GM23338 (cell line): Measurements from ENCODE around the gene ADGRB2. TPM values are rescaled to one million over a fixed set of nuclear protein-coding genes. Genes with fewer than 3 reads are reported as not detected.

Experiments
- ATAC-seq: fragments of 200-7000 bp; cut with Tn5 transposase; 3 replicates; pipeline ENCODE4 v1.9.1; 2020
- DNase-seq: peaks from one replicate; pipeline ENCODE4 v3.0.0-alpha.2; 2015; ENCODE audit warnings: low spot score
- H2AFZ ChIP-seq: fragments of 200-600 bp; sonication (generic); 2 replicates; pipeline ENCODE4 v1.8.0; 2016; ENCODE audit warnings: antibody characterized with exemption, mild to moderate bottlenecking, moderate library complexity
- H3F3A ChIP-seq: fragments of 200-600 bp; sonication (generic); replicated peaks from 2 replicates; pipeline ENCODE4 v1.8.0; 2017; ENCODE audit warnings: antibody characterized with exemption, mixed run types, low read depth
- H3K27ac ChIP-seq: fragments of 200-600 bp; sonication (generic); 2 replicates; pipeline ENCODE4 v1.6.1; 2016; ENCODE audit warnings: low read depth
- H3K27me3 ChIP-seq: fragments of 200-600 bp; sonication (generic); 2 replicates; pipeline ENCODE4 v1.8.0; 2016; ENCODE audit warnings: mild to moderate bottlenecking, mixed run types, moderate library complexity; ENCODE audit not compliant: insufficient read depth
- H3K36me3 ChIP-seq: fragments of 200-600 bp; sonication (generic); 2 replicates; pipeline ENCODE4 v1.8.0; 2016; ENCODE audit warnings: mild to moderate bottlenecking; ENCODE audit not compliant: insufficient read depth
- H3K4me1 ChIP-seq: fragments of 200-600 bp; sonication (generic); 2 replicates; pipeline ENCODE4 v1.8.0; 2016; ENCODE audit warnings: mild to moderate bottlenecking, moderate library complexity; ENCODE audit not compliant: insufficient read depth
- H3K4me2 ChIP-seq: fragments of 200-600 bp; sonication (generic); 2 replicates; pipeline ENCODE4 v1.7.1; 2017; ENCODE audit warnings: mixed run types
- H3K4me3 ChIP-seq: fragments of 200-600 bp; sonication (generic); 2 replicates; pipeline ENCODE4 v1.6.1; 2016; ENCODE audit warnings: mixed run types
- H3K79me2 ChIP-seq: fragments of 200-600 bp; sonication (generic); replicated peaks from 2 replicates; pipeline ENCODE4 v1.8.0; 2017; ENCODE audit warnings: mild to moderate bottlenecking; ENCODE audit not compliant: insufficient read depth
- H3K9me2 ChIP-seq: fragments of 200-600 bp; sonication (generic); 2 replicates; pipeline ENCODE4 v1.8.0; 2017; ENCODE audit not compliant: insufficient read depth
- H4K20me1 ChIP-seq: fragments of 200-600 bp; sonication (generic); replicated peaks from 2 replicates; pipeline ENCODE4 v1.8.0; 2017; ENCODE audit warnings: mild to moderate bottlenecking; ENCODE audit not compliant: insufficient read depth
- H3K27ac Mint-ChIP-seq: 2 replicates; pipeline ENCODE4 v1.8.0; 2020; ENCODE audit warnings: inconsistent platforms, mild to moderate bottlenecking, moderate library complexity, mixed read lengths
- H3K27me3 Mint-ChIP-seq: 3 replicates; pipeline ENCODE4 v1.8.0; 2022; ENCODE audit warnings: low read depth, mild to moderate bottlenecking, moderate library complexity, mixed read lengths, inconsistent platforms; ENCODE audit not compliant: insufficient read depth, poor library complexity
- H3K36me3 Mint-ChIP-seq: 3 replicates; pipeline ENCODE4 v1.8.0; 2021; ENCODE audit warnings: low read depth, mild to moderate bottlenecking, inconsistent platforms, moderate library complexity, mixed read lengths
- H3K4me1 Mint-ChIP-seq: 3 replicates; pipeline ENCODE4 v1.8.0; 2020; ENCODE audit warnings: mild to moderate bottlenecking, inconsistent platforms, mixed read lengths
- H3K4me3 Mint-ChIP-seq: 3 replicates; pipeline ENCODE4 v1.8.0; 2021; ENCODE audit warnings: moderate library complexity, mild to moderate bottlenecking, inconsistent platforms, mixed read lengths
- H3K9me3 Mint-ChIP-seq: 3 replicates; pipeline ENCODE4 v1.8.0; 2020; ENCODE audit warnings: moderate library complexity, mild to moderate bottlenecking, inconsistent platforms, mixed read lengths
- CREB1 ChIP-seq: fragments of 250-450 bp; sonication (Bioruptor Pico); IDR thresholded peaks from 2 replicates; pipeline ENCODE4 v1.5.0; 2020; ENCODE audit warnings: low read depth, mild to moderate bottlenecking, moderate library complexity
- EZH2phosphoT487 ChIP-seq: fragments of 200-600 bp; sonication (generic); IDR thresholded peaks from one replicate; pipeline ENCODE4 v1.8.1; 2018; ENCODE audit warnings: antibody characterized with exemption; ENCODE audit not compliant: unreplicated experiment
- POLR2AphosphoS5 ChIP-seq: IDR thresholded peaks from 2 replicates; pipeline ENCODE4 v1.6.1; 2016; ENCODE audit warnings: antibody characterized with exemption, low read depth
- STAT1 ChIP-seq: IDR thresholded peaks from one replicate; pipeline ENCODE4 v1.6.1; 2016; ENCODE audit warnings: antibody characterized with exemption; ENCODE audit not compliant: unreplicated experiment
- polyA plus RNA-seq: library from polyadenylated mRNA; unstranded; fragments of >200 nt; fragmentation: Nextera tagmentation; extraction: Ambion mirVana; gene quantifications from 2 replicates; pipeline ENCODE4 v1.2.1, GENCODE V29; 2016
- total RNA-seq: library from RNA; depleted of rRNA; stranded (reverse); fragments of >200 nt; shearing (Covaris generic); gene quantifications from 2 replicates; pipeline ENCODE4 v1.2.3, GENCODE V29; 2014
- TF ChIP-seq, protein P1 (sequence below): IDR thresholded peaks from one replicate; pipeline ENCODE4 v1.6.1; 2018; ENCODE audit warnings: antibody characterized with exemption; ENCODE audit not compliant: unreplicated experiment
- TF ChIP-seq, protein P2 (sequence below): IDR thresholded peaks from 2 replicates; pipeline ENCODE4 v1.6.1; 2016; ENCODE audit warnings: antibody characterized with exemption
- TF ChIP-seq, protein P3 (sequence below): fragments of 250-450 bp; sonication (Bioruptor Pico); IDR thresholded peaks from 2 replicates; pipeline ENCODE4 v1.5.0; 2020; ENCODE audit warnings: mild to moderate bottlenecking, moderate library complexity

Gene ADGRB2
- total and polyA plus RNA-seq, 2 experiments from 2014 or later = 8.0 to 27.8 TPM

DNA sequence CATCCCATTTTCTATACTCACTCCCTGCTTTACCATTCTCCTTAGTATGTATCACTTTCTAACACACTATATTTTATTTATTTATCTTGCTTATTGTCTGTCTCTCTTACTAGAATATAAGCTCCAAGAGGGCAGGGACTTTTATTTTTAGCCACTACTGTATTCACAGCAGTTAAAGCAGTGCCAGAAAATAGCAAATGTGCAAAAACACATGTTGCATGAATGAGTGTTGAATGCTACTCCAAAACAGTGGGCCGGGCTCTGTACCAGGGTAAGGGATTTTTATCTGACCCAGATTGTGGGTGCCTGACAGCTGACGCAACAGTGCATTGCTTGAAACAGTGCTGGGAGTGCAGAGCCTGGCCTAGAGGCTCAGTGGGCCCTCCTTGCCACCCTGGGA, 85.0 kb downstream of the ADGRB2 start (continued):
- TF ChIP-seq, protein P1, sequence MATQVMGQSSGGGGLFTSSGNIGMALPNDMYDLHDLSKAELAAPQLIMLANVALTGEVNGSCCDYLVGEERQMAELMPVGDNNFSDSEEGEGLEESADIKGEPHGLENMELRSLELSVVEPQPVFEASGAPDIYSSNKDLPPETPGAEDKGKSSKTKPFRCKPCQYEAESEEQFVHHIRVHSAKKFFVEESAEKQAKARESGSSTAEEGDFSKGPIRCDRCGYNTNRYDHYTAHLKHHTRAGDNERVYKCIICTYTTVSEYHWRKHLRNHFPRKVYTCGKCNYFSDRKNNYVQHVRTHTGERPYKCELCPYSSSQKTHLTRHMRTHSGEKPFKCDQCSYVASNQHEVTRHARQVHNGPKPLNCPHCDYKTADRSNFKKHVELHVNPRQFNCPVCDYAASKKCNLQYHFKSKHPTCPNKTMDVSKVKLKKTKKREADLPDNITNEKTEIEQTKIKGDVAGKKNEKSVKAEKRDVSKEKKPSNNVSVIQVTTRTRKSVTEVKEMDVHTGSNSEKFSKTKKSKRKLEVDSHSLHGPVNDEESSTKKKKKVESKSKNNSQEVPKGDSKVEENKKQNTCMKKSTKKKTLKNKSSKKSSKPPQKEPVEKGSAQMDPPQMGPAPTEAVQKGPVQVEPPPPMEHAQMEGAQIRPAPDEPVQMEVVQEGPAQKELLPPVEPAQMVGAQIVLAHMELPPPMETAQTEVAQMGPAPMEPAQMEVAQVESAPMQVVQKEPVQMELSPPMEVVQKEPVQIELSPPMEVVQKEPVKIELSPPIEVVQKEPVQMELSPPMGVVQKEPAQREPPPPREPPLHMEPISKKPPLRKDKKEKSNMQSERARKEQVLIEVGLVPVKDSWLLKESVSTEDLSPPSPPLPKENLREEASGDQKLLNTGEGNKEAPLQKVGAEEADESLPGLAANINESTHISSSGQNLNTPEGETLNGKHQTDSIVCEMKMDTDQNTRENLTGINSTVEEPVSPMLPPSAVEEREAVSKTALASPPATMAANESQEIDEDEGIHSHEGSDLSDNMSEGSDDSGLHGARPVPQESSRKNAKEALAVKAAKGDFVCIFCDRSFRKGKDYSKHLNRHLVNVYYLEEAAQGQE = no peak
- TF ChIP-seq STAT1 = no peak
- TF ChIP-seq EZH2phosphoT487 = no peak
- TF ChIP-seq CREB1 (CRISPR knock-in tag) = no peak

DNA sequence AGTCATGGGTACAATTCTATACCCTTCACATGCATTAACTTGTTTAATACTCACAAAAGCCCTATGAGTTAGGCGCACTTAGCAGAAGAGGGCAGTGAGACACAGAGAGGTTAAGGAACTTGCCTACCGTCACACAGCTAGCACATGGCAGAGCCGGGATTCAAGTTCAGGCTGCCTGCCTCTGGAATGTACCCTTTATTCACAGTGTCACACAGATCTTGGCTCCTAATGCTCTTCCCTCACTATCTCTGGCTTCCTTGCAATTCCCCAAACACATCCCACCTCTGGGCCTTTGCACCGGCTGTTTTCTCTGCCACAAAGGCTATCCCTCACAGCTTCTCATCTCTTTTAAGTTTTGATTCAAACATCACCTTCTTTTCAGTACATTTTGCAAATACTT, 85.5 kb downstream of the ADGRB2 start:
- no peaks in the 10 kb centered on the region for H4K20me1 ChIP-seq
- Mint-ChIP-seq H3K27me3 (peaks cover 1% of the 10 kb centered on the region), H3K9me3 (no peaks in the 10 kb centered on the region), H3K4me1 (peaks cover 12% of the 10 kb centered on the region), H3K36me3 (no peaks in the 10 kb centered on the region; the same call in 2 of the 3 replicates), H3K4me3 (no peak overlapping the region; the same call in 2 of the 3 replicates), H3K27ac (no peak overlapping the region)
- 0 out of 2 replicates have a peak, but pooled peaks cover 3% of the 10 kb centered on the region for H3K4me1 ChIP-seq
- H3K27ac ChIP-seq = 0 out of 2 replicates have a peak overlapping the region, but pooled peaks have one; percentile 32
- no peak for ATAC-seq
- no peaks in the 10 kb centered on the region for H3K27me3 ChIP-seq
- no peaks in the 10 kb centered on the region for H3K79me2 ChIP-seq
- no peaks in the 10 kb centered on the region for H3F3A ChIP-seq
- DNase-seq = no peak
- H3K4me2 ChIP-seq = no peak overlapping the region
- no peak overlapping the region for H2AFZ ChIP-seq
- TF ChIP-seq, protein P2, sequence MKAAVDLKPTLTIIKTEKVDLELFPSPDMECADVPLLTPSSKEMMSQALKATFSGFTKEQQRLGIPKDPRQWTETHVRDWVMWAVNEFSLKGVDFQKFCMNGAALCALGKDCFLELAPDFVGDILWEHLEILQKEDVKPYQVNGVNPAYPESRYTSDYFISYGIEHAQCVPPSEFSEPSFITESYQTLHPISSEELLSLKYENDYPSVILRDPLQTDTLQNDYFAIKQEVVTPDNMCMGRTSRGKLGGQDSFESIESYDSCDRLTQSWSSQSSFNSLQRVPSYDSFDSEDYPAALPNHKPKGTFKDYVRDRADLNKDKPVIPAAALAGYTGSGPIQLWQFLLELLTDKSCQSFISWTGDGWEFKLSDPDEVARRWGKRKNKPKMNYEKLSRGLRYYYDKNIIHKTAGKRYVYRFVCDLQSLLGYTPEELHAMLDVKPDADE = no peak
- TF ChIP-seq POLR2AphosphoS5 (no peak), STAT1 (no peak)
- no peak overlapping the region for H3K4me3 ChIP-seq
- H3K9me2 ChIP-seq = no peaks in the 10 kb centered on the region
- no peaks in the 10 kb centered on the region for H3K36me3 ChIP-seq

DNA sequence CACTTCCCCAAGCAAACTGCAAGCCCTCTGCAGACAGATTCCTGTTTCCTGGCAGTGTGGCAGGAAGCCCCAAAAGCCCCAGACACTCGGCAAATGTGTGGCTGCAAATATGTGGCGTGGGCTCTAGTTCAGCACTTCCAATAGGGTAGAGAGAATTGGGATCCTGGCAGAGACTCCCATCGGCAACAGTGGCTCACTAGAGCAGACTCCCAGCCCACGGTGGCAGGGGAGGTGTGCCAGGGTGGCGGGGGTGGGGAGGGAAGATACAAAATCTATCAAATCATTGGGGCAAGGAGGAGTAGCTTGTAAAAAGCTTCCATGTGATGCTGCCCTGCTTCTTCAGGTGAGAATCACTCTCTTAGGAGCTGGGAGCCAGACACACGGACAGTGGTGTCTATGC, 86.2 kb downstream of the ADGRB2 start:
- Histone ChIP-seq H3K36me3 (no peaks in the 10 kb centered on the region), H2AFZ (no peak overlapping the region), H3K4me3 (no peak overlapping the region), H3K27me3 (no peaks in the 10 kb centered on the region), H4K20me1 (no peaks in the 10 kb centered on the region), H3K9me2 (no peaks in the 10 kb centered on the region), H3F3A (no peaks in the 10 kb centered on the region), H3K4me2 (no peak overlapping the region), H3K27ac (no peak overlapping the region), H3K79me2 (no peaks in the 10 kb centered on the region), H3K4me1 (0 out of 2 replicates have a peak, but pooled peaks cover 3% of the 10 kb centered on the region)
- TF ChIP-seq, protein P2 = no peak
- TF ChIP-seq, protein P3, sequence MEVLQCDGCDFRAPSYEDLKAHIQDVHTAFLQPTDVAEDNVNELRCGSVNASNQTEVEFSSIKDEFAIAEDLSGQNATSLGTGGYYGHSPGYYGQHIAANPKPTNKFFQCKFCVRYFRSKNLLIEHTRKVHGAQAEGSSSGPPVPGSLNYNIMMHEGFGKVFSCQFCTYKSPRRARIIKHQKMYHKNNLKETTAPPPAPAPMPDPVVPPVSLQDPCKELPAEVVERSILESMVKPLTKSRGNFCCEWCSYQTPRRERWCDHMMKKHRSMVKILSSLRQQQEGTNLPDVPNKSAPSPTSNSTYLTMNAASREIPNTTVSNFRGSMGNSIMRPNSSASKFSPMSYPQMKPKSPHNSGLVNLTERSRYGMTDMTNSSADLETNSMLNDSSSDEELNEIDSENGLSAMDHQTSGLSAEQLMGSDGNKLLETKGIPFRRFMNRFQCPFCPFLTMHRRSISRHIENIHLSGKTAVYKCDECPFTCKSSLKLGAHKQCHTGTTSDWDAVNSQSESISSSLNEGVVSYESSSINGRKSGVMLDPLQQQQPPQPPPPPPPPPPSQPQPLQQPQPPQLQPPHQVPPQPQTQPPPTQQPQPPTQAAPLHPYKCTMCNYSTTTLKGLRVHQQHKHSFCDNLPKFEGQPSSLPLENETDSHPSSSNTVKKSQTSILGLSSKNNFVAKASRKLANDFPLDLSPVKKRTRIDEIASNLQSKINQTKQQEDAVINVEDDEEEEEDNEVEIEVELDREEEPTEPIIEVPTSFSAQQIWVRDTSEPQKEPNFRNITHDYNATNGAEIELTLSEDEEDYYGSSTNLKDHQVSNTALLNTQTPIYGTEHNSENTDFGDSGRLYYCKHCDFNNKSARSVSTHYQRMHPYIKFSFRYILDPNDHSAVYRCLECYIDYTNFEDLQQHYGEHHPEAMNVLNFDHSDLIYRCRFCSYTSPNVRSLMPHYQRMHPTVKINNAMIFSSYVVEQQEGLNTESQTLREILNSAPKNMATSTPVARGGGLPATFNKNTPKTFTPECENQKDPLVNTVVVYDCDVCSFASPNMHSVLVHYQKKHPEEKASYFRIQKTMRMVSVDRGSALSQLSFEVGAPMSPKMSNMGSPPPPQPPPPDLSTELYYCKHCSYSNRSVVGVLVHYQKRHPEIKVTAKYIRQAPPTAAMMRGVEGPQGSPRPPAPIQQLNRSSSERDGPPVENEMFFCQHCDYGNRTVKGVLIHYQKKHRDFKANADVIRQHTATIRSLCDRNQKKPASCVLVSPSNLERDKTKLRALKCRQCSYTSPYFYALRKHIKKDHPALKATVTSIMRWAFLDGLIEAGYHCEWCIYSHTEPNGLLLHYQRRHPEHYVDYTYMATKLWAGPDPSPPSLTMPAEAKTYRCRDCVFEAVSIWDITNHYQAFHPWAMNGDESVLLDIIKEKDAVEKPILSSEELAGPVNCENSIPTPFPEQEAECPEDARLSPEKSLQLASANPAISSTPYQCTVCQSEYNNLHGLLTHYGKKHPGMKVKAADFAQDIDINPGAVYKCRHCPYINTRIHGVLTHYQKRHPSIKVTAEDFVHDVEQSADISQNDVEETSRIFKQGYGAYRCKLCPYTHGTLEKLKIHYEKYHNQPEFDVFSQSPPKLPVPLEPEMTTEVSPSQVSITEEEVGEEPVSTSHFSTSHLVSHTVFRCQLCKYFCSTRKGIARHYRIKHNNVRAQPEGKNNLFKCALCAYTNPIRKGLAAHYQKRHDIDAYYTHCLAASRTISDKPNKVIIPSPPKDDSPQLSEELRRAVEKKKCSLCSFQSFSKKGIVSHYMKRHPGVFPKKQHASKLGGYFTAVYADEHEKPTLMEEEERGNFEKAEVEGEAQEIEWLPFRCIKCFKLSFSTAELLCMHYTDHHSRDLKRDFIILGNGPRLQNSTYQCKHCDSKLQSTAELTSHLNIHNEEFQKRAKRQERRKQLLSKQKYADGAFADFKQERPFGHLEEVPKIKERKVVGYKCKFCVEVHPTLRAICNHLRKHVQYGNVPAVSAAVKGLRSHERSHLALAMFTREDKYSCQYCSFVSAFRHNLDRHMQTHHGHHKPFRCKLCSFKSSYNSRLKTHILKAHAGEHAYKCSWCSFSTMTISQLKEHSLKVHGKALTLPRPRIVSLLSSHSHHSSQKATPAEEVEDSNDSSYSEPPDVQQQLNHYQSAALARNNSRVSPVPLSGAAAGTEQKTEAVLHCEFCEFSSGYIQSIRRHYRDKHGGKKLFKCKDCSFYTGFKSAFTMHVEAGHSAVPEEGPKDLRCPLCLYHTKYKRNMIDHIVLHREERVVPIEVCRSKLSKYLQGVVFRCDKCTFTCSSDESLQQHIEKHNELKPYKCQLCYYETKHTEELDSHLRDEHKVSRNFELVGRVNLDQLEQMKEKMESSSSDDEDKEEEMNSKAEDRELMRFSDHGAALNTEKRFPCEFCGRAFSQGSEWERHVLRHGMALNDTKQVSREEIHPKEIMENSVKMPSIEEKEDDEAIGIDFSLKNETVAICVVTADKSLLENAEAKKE (CRISPR knock-in tag) = no peak
- Mint-ChIP-seq H3K27me3 (peaks cover 1% of the 10 kb centered on the region), H3K36me3 (no peaks in the 10 kb centered on the region; the same call in 2 of the 3 replicates), H3K4me1 (peaks cover 12% of the 10 kb centered on the region), H3K4me3 (no peak overlapping the region), H3K27ac (no peak overlapping the region), H3K9me3 (no peaks in the 10 kb centered on the region)
- ATAC-seq = no peak
- no peak for DNase-seq
